Tibial nerve (tissue), 4 donors: ENCODE measurements around the gene YBX2. TPM values are rescaled to one million over a fixed set of nuclear protein-coding genes. Genes with fewer than 3 reads are reported as not detected.
"Not testable (repeated sequence)": the region's sequence is repeated elsewhere in the genome, so short reads cannot be mapped to it uniquely, and the experiment has no call there.

Experiments used
- DNase-seq, 2 donors: peaks; one replicate each; pipeline ENCODE4 v3.0.0-alpha.2; 2019; ENCODE audit warnings: low spot score in 2 of 2
- H3K27ac ChIP-seq, 4 donors: fragments of 200-600 bp; sonication (generic) in 3 of 4; one replicate each; pipeline ENCODE4 v1.5.1; 2017 to 2019; ENCODE audit warnings: mild to moderate bottlenecking in 1 of 4
- H3K27me3 ChIP-seq, 2 donors: fragments of 200-600 bp; sonication (generic) in 1 of 2; one replicate each; pipeline versions ENCODE4 v1.5.1 to v1.6.0; 2017 to 2019
- H3K36me3 ChIP-seq, 3 donors: fragments of 200-600 bp; sonication (generic); one replicate each; pipeline ENCODE4 v1.5.1; 2018 to 2019
- H3K4me1 ChIP-seq, 4 donors: fragments of 200-600 bp; sonication (generic) in 3 of 4; one replicate each; pipeline ENCODE4 v1.5.1; 2017 to 2019
- H3K4me3 ChIP-seq, 4 donors: fragments of 200-600 bp; sonication (generic) in 3 of 4; one replicate each; pipeline ENCODE4 v1.5.1; 2017 to 2019; ENCODE audit warnings: mild to moderate bottlenecking in 1 of 4, moderate library complexity in 1 of 4
- H3K9me3 ChIP-seq, 4 donors: fragments of 200-600 bp; sonication (generic) in 3 of 4; one replicate each; pipeline ENCODE4 v1.5.1; 2017 to 2019
- CTCF ChIP-seq, 5 experiments: fragments of 200-600 bp in 3 of 5; fragments of 450-650 bp in 2 of 5; sonication (generic) in 3 of 5; IDR thresholded peaks; one replicate each; pipeline ENCODE4 v1.5.1; 2016 to 2019; ENCODE audit warnings: antibody characterized with exemption in 5 of 5, mild to moderate bottlenecking in 3 of 5, moderate library complexity in 2 of 5
- EP300 ChIP-seq, 2 donors: sonication (generic); formaldehyde crosslinking; IDR thresholded peaks; one replicate each; pipeline ENCODE4 v1.6.1; 2017; ENCODE audit warnings: antibody characterized with exemption in 2 of 2, mild to moderate bottlenecking in 1 of 2
- POLR2A ChIP-seq, 2 donors: fragments of 450-650 bp; IDR thresholded peaks; one replicate each; pipeline ENCODE4 v1.6.1; 2017; ENCODE audit warnings: antibody characterized with exemption in 2 of 2, mild to moderate bottlenecking in 2 of 2, moderate library complexity in 2 of 2
- WGBS, 2 donors: methylation state at CpG; one replicate each; pipeline ENCODE4 v1.1.5; 2018; 5-methylcytosine and 5-hydroxymethylcytosine counted together
- total RNA-seq, 4 donors: library from RNA; depleted of rRNA; stranded (reverse); fragments of >200 nt; gene quantifications; one replicate each; pipeline ENCODE4 v1.1.0, GENCODE V29; 2016

The YBX2 gene
- total RNA-seq, 4 donors from 2014 or later, result under 0.01 to 2.1 (median 0.52) TPM

- peak within 1 kb of the TSS in 2 of 4 donors; percentile 0 to 37 for H3K4me3 ChIP-seq
Observed at GRCh38 chr17:7336240-7337175, 42.1 kb upstream of the YBX2 start, which contains the start of gene ACAP1. TSS of gene ACAP1 (plus strand) at chr17:7336529. CDS start at chr17:7336735, 206 bp downstream.

GRCh38 chr17:7335765-7336164 is 41.3 kb upstream of the YBX2 start:
- H3K27me3 ChIP-seq, result peaks cover 0 to 57% of the 10 kb centered on the region in 2 donors
- H3K27ac ChIP-seq, result peak overlapping the region in 1 of 4 donors; percentile 78
- H3K4me3 ChIP-seq, H3K4me1 ChIP-seq, H3K9me3 ChIP-seq, H3K36me3 ChIP-seq, DNase-seq: not testable (repeated sequence)
- 80% methylated on average over 13 of the region's 13 CpGs for WGBS, 2 donors

More at GRCh38 chr17:7336240-7337175, 42.1 kb upstream of the YBX2 start, which contains the start of gene ACAP1:
- Histone ChIP-seq H3K9me3 (no peaks in the 10 kb centered on the region), H3K36me3 (no peaks in the 10 kb centered on the region), H3K4me1 (no peaks in the 10 kb centered on the region), H3K27ac (peak within 1 kb of the TSS in 1 of 4 donors; percentile 78), H3K27me3 (peaks cover 0 to 57% of the 10 kb centered on the region in 2 donors)
- no peak for DNase-seq
- TF ChIP-seq POLR2A (IDR thresholded peaks at IDR 0.05), result no peak
- no peak for TF ChIP-seq EP300 (IDR thresholded peaks at IDR 0.05)
- TF ChIP-seq CTCF (IDR thresholded peaks at IDR 0.05), result no peak
- 32 to 38% methylated on average over 15 to 17 of the region's 17 CpGs for WGBS, 2 donors

DNA sequence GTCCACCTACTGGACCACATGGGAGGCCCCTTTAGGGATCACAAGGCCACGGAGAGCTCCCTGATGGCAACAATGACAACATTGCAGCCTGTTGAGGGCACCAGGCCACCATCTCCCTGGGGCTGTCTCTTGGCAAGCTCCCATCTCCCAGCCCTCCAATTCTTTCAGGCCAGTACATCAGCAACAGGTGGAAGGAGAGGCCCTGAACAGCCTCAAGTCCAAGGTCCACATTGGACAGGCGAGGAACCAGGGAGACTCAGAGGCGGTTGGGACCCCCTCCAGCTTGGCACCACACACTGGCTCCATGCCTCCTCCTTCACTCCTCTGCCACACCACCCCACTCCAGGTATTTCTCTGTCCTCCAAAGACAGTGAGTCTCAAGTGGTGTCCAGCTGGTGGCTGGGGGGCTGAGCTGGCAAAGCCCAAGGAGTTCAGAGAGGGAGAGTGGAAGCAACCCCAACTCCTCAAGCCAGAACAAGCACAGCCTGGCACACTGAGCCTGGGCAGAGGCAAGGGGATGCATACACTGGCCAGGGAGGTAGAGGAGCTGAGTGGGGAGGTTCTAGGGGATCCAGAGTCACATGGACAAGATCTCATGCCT is 40.6 kb upstream of the YBX2 start:
- Histone ChIP-seq H3K4me1 (peaks cover 0 to 9% (median 2%) of the 10 kb centered on the region in 4 donors), H3K36me3 (no peaks in the 10 kb centered on the region), H3K27me3 (peaks cover 0 to 57% of the 10 kb centered on the region in 2 donors), H3K4me3 (no peak overlapping the region), H3K27ac (no peak overlapping the region), H3K9me3 (no peaks in the 10 kb centered on the region)
- TF ChIP-seq EP300 (IDR thresholded peaks at IDR 0.05), result no peak
- TF ChIP-seq CTCF (IDR thresholded peaks at IDR 0.05), result no peak
- TF ChIP-seq POLR2A (IDR thresholded peaks at IDR 0.05), result no peak
- WGBS, 2 donors, result 68 to 90% methylated on average over 2 to 3 of the region's 3 CpGs
- no peak for DNase-seq

- peaks cover 0 to 20% (median 14%) of the 10 kb centered on the region in 4 donors for H3K4me1 ChIP-seq
- H3K27me3 ChIP-seq, result peaks cover 0 to 48% of the 10 kb centered on the region in 2 donors
- not testable (repeated sequence) for H3K9me3 ChIP-seq, H3K4me3 ChIP-seq, H3K27ac ChIP-seq, DNase-seq, H3K36me3 ChIP-seq
- WGBS, 2 donors, result 48 to 56% methylated on average over 12 to 13 of the region's 14 CpGs
Observed at GRCh38 chr17:7332600-7333069, 38.2 kb upstream of the YBX2 start.

- H3K4me3 ChIP-seq, result no peak overlapping the region
- H3K36me3 ChIP-seq, result peaks cover 0 to under 1% (median 0%) of the 10 kb centered on the region in 3 donors
- no peaks in the 10 kb centered on the region for H3K9me3 ChIP-seq
- peaks cover 0 to 47% of the 10 kb centered on the region in 2 donors for H3K27me3 ChIP-seq
- no peak overlapping the region for H3K27ac ChIP-seq
- H3K4me1 ChIP-seq, result peaks cover 0 to 25% (median 14%) of the 10 kb centered on the region in 4 donors
- WGBS, 2 donors, result 54 to 65% methylated on average over 6 to 7 of the region's 7 CpGs
- TF ChIP-seq EP300 (IDR thresholded peaks at IDR 0.05) (no peak), POLR2A (IDR thresholded peaks at IDR 0.05) (no peak), CTCF (IDR thresholded peaks at IDR 0.05) (no peak)
- no peak for DNase-seq
Observed at GRCh38 chr17:7332111-7332510, 37.7 kb upstream of the YBX2 start.
